Heart right ventricle (tissue), 16 donors: Measurements from ENCODE around the gene SAFB2. TPM values are rescaled to one million over a fixed set of nuclear protein-coding genes. Genes with fewer than 3 reads are reported as not detected.

Source experiments
- ATAC-seq, 8 donors: fragments of 200-7000 bp; cut with Tn5 transposase; one replicate each; pipeline ENCODE4 v1.9.1; 2020; ENCODE audit warnings: mild to moderate bottlenecking in 8 of 8, moderate library complexity in 8 of 8, moderate number of reproducible peaks in 1 of 8
- DNase-seq, 2 donors: peaks; one replicate each; pipeline ENCODE4 v3.0.0-alpha.2; 2020
- H3K27ac ChIP-seq, 10 donors: fragments of 200-600 bp; sonication (generic) in 2 of 10; one replicate each; pipeline versions ENCODE4 v1.5.0 to v1.8.0; 2020 to 2022; ENCODE audit warnings: mild to moderate bottlenecking in 3 of 10
- H3K27me3 ChIP-seq, 7 donors: fragments of 200-600 bp; one replicate each; pipeline ENCODE4 v1.8.0; 2021 to 2022; ENCODE audit warnings: mild to moderate bottlenecking in 2 of 7
- H3K36me3 ChIP-seq, 9 donors: fragments of 200-600 bp; sonication (generic) in 1 of 9; one replicate each; pipeline versions ENCODE4 v1.5.0 to v1.8.0; 2020 to 2022; ENCODE audit warnings: mild to moderate bottlenecking in 2 of 9
- H3K4me1 ChIP-seq, 9 donors: fragments of 200-600 bp; sonication (generic) in 1 of 9; one replicate each; pipeline versions ENCODE4 v1.5.0 to v1.8.0; 2020 to 2022; ENCODE audit warnings: mild to moderate bottlenecking in 4 of 9
- H3K4me3 ChIP-seq, 10 donors: fragments of 200-600 bp; sonication (generic) in 2 of 10; one replicate each; pipeline versions ENCODE4 v1.5.0 to v1.8.0; 2020 to 2022; ENCODE audit warnings: mild to moderate bottlenecking in 7 of 10, moderate library complexity in 2 of 10
- H3K9me3 ChIP-seq, 11 donors: fragments of 200-600 bp in 10 of 11; sonication (generic) in 2 of 11; one replicate each; pipeline versions ENCODE4 v1.5.0 to v1.8.0; 2013 to 2022; ENCODE audit warnings: mild to moderate bottlenecking in 2 of 11, control low read depth in 1 of 11, moderate library complexity in 1 of 11
- CTCF ChIP-seq, 9 donors: fragments of 200-600 bp; sonication (generic) in 2 of 9; IDR thresholded peaks; one replicate each; pipeline versions ENCODE4 v1.5.0 to v1.8.0; 2021 to 2022; ENCODE audit warnings: antibody characterized with exemption in 9 of 9, mild to moderate bottlenecking in 5 of 9, moderate library complexity in 1 of 9
- WGBS, 2 donors: extraction: QIAGEN DNeasy Blood & Tissue Kit; methylation state at CpG; one replicate each; pipeline ENCODE4 v1.1.7; 2013; ENCODE audit warnings: inconsistent platforms in 1 of 2; 5-methylcytosine and 5-hydroxymethylcytosine counted together
- intact Hi-C, 10 donors: fragments of 100-400 bp; cut with DNase I; formaldehyde crosslinking; loops; one replicate each; pipeline versions ENCODE4 v1.11.1 to v1.14.2; 2022
- polyA plus RNA-seq, 2 donors: library from polyadenylated mRNA; stranded (reverse); fragments of 200-250 nt; gene quantifications; one replicate each; pipeline ENCODE4 v1.2.3, GENCODE V29; 2013
- total RNA-seq, 10 donors: library from RNA; stranded (reverse); fragmentation: NEBNext Ultra II Directional in 3 of 10; extraction: Animal tissue kit (Norgen Biotek cat#: 25700) in 3 of 10; gene quantifications; one replicate each; pipeline versions ENCODE4 v1.2.1 to v1.2.4, GENCODE V29; 2021 to 2023
- donor health status: Arrhythmogenic right ventricular cardiomyopathy.
- donor health status: ischemic (EF 13 %, LVEDD 7.1; RV severe dilation, severe dysfunction).
- donor health status: healthy with polysubstance abuse.
- donor health status: DM: no; HTN: yes; CAD: no.
- donor health status: DM: no; HTN: no; CAD: no.
- donor health status: ischemic (EF 25% LVEDD 6.9; RV normal size, moderate dysfunction).
- donor health status: ischemic (EF 25% LVEDD 5.7; RV mildly dilated, moderate dysfunction).
- donor health status: healthy.
- donor health status: DM: yes; HTN: yes; CAD: no.
- donor health status: Ischemic cardiomyopathy.
- donor health status: ischemic (EF 35%, LVEDD 5.7; RV mildly dilated, moderate dysfunction).
- donor health status: nonischemic (EF 11% LVEDD 7.7; RV severe dilation, severe dysfunction).
- donor health status: DM: yes; HTN: yes; CAD: no.
- donor health status: PGD.
- donor health status: ischemic (EF 29% LVEDD 5.4; RV normal size, mild dysfunction).
- donor health status: nonischemic (EF 23%, LVEDD 6.1; RV moderate dilation, normal function).

SAFB2 gene
- total and polyA plus RNA-seq, 12 donors, result 30.8 to 80.3 (median 45.9) TPM

- WGBS, 2 donors, result 62 to 68% methylated on average over 7 of the region's 7 CpGs
- H3K27ac ChIP-seq, result no peak overlapping the region
- no peak overlapping the region for H3K4me3 ChIP-seq
- intact Hi-C loops, result no loop called here
- peaks cover 10 to 93% (median 60%) of the 10 kb centered on the region in 7 donors for H3K27me3 ChIP-seq
- no peaks in the 10 kb centered on the region for H3K36me3 ChIP-seq
- peaks cover 0 to 12% (median 8%) of the 10 kb centered on the region in 11 donors for H3K9me3 ChIP-seq
- ATAC-seq (no peak), DNase-seq (no peak)
- H3K4me1 ChIP-seq, result no peaks in the 10 kb centered on the region
- no peak for TF ChIP-seq CTCF (IDR thresholded peaks at IDR 0.05)
Measured at GRCh38 chr19:5564930-5565329, 57.6 kb downstream of the SAFB2 start.

- ATAC-seq, result no peak
- H3K27me3 ChIP-seq, result peaks cover 10 to 90% (median 58%) of the 10 kb centered on the region in 7 donors
- no peak for TF ChIP-seq CTCF (IDR thresholded peaks at IDR 0.05)
- peaks cover 0 to 12% (median 8%) of the 10 kb centered on the region in 11 donors for H3K9me3 ChIP-seq
- intact Hi-C loops, result no loop called here
- DNase-seq, result no peak
- H3K36me3 ChIP-seq, result no peaks in the 10 kb centered on the region
- no peaks in the 10 kb centered on the region for H3K4me1 ChIP-seq
- 43 to 46% methylated on average over 13 to 14 of the region's 14 CpGs for WGBS, 2 donors
- no peak overlapping the region for H3K27ac ChIP-seq
- no peak overlapping the region for H3K4me3 ChIP-seq
Measured at GRCh38 chr19:5563935-5564612, 58.5 kb downstream of the SAFB2 start.

GRCh38 chr19:5563008-5563431, 59.6 kb downstream of the SAFB2 start:
- no peak for DNase-seq
- H3K4me3 ChIP-seq, result no peak overlapping the region
- H3K27me3 ChIP-seq, result peaks cover 6 to 89% (median 48%) of the 10 kb centered on the region in 7 donors
- 44 to 48% methylated on average over 8 of the region's 8 CpGs for WGBS, 2 donors
- H3K4me1 ChIP-seq, result no peaks in the 10 kb centered on the region
- H3K36me3 ChIP-seq, result no peaks in the 10 kb centered on the region
- peaks cover 0 to 12% (median 8%) of the 10 kb centered on the region in 11 donors for H3K9me3 ChIP-seq
- intact Hi-C loops, result no loop called here
- no peak for ATAC-seq
- no peak for TF ChIP-seq CTCF (IDR thresholded peaks at IDR 0.05)
- H3K27ac ChIP-seq, result no peak overlapping the region

GRCh38 chr19:5562280-5562679, 60.3 kb downstream of the SAFB2 start:
- no peak overlapping the region for H3K27ac ChIP-seq
- H3K4me3 ChIP-seq, result no peak overlapping the region
- H3K9me3 ChIP-seq, result peaks cover 0 to 12% (median 8%) of the 10 kb centered on the region in 11 donors
- intact Hi-C loops, result no loop called here
- peaks cover under 1 to 88% (median 41%) of the 10 kb centered on the region in 7 donors for H3K27me3 ChIP-seq
- TF ChIP-seq CTCF (IDR thresholded peaks at IDR 0.05), result no peak
- H3K4me1 ChIP-seq, result no peaks in the 10 kb centered on the region
- DNase-seq (no peak), ATAC-seq (no peak)
- H3K36me3 ChIP-seq, result no peaks in the 10 kb centered on the region
- WGBS, 2 donors, result 84 to 87% methylated on average over 7 of the region's 7 CpGs
